Fibroblast of peridontal ligament (primary cell): ENCODE data around the gene KLK2.
A peak's percentile ranks its signal among the peaks of the same experiment; 100 is the strongest.
"Not testable (repeated sequence)": the region's sequence is repeated elsewhere in the genome, so short reads cannot be mapped to it uniquely, and the experiment has no call there.

Experiments
- DNase-seq: peaks from one replicate; pipeline ENCODE4 v3.0.0-alpha.2; 2010; ENCODE audit errors: extremely low read depth

Gene KLK2

DNA sequence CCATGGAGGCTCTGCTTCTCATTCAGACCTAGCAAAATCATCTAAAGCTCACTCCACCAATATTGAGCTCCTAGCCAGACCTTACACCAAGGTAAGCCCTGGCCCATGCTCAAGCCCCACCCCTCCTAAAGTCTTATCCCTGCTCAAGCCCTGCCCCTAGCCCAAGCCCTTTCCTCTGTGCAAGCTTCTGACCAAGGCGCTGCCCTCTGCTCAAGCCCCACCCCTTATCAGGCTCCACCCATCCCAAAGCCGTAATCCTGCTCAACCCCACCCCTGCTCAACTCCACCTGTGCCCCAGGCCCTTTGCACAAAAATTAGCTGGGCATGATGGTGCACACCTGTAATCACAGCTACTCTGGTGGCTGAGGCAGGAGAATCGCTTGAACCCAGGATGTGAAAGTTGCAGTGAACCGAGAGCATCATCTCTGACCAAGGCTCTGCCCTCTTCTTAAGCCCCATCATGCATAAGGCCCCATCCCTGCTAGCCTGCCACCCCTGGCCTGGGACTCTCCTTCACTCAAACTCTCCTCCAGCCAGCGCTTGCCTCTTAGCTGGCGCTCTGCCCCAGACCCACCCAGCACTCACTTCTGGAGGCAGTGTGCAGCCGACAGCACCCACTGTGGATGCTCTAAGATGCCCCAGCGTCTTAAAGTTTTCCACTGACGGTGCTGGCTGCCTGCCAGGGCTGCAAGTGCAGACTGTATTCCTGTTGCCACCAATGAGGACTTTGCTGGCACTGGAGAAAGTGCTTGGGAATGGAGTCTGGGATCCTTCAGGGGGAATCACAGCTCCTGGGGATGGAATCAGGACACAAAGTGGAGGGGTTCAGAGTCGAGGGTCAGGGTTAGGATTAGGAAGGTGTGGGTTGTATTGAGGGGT lies 21.5 kb downstream of the KLK2 start:
- DNase-seq: no peak

DNA sequence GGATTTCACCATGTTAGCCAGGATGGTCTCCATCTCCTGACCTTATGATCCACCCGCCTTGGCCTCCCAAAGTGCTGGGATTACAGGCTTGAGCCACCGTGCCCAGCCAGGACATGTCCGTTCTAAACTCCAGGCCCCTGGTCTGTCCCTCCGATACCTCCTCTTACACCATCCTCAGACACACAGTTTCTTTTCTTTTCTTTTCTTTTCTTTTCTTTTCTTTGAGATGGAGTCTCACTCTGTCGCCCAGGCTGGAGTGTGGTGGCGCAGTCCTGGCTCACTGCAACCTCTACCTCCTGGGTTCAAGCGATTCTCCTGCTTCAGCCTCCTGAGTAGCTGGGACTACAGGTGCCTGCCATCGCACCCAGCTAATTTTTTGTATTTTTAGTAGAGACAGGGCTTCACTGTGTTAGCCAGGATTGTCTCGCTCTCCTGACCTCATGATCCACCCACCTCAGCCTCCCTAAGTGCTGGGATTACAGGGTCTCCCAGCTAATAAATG lies 22.9 kb downstream of the KLK2 start:
- not testable (repeated sequence) for DNase-seq

DNA sequence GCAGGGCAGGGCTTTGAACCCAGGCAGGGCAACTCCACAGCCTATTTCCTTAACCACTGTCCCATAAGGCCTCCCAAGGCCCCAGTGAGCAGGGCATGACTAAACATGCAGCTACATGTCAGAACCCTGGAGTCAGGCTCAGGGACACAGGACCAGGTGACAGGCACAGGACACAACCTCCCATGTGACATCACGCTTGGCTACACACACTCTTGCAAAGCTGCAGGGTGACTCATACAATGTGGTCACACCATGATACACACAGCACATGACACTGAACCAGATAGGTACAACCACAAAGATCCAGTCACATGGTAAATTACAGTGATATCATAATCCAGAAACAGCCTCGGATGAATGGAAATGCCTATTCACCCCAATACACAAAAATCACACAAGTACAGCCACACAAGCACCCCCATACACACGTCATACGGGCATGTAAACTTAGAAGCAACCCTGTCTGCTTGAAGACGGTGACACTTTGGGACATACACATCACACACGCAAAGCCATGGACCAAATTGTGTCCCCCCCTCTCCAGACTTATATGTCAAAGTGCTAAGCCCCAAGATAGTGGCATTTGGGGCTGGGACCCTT lies 23.5 kb downstream of the KLK2 start:
- DNase-seq: no peak

DNA sequence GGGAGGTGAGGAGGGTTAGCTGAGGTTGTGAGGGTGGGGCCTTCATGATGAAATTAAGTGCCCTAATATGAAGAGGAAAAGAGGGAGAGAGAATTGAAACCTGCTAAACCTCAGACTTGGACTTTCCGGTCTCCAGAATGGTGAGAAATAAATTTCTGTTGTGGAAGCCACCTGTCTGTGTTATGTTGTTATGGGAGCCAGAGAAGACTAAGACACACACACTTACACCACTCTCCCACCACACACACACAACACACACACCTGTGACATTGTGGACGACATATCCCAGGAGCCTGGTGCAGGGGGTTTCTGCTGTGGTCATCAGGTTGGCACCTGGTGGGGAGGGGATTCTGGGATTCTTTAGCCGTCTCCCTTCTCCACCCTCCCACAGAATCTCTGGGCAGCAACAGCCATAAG lies 24.0 kb downstream of the KLK2 start:
- no peak for DNase-seq

DNA sequence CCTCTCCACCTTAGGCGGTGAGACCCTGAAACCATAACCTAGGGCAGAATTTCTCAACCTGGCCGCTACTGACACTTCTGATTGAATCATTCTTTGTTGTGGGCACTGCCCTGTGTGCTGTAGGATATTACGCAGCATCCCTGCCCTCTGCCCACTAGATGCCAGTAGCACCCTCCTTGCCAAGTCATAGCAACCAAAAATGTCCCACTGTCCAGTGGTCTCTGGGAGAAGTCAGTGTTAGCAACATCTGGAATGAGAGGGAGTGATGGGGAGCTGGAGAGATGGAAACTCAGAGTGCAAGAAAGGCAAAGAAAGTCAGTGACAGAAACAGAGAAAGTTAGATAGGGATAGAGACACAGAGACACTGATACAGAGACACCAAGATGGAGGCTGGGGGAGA lies 24.4 kb downstream of the KLK2 start:
- DNase-seq: no peak

DNA sequence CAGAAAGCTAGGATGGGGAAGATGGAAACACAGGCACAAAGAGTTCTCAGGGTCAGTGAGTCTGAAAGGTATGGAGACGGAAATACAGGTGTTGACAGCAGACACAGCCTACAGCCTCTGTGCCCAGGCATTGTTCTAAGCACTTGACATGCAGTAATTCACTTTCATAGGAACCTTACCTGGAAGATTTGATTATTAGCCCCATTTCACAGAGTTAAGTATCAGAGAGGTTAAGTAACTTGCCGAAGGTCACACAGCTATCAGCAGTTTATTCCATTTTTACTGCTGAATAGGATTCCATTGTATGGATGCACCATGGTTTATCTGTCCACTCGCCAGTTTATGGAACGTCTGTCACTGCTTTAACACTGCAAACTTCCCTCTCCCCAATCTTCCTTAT lies 24.8 kb downstream of the KLK2 start:
- no peak for DNase-seq

DNA sequence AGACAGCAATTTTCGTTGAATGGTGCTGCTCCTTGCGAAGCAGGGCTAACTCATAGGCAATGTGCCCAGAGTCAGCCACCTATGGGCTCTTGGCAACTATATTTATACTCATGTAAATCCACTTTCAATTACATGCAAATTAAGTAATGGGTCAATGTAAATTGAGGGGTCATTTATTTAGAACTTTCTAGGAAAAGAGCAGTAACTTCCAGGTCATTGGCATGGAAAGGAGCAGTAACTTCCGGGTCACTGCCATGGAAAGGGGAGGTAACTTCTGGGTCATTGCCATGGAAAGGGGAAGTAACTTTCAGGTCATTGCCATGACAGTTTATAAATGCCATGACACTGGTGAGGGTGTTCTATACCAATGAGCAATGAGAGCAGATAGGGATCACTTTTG lies 26.3 kb downstream of the KLK2 start:
- DNase-seq: no peak

DNA sequence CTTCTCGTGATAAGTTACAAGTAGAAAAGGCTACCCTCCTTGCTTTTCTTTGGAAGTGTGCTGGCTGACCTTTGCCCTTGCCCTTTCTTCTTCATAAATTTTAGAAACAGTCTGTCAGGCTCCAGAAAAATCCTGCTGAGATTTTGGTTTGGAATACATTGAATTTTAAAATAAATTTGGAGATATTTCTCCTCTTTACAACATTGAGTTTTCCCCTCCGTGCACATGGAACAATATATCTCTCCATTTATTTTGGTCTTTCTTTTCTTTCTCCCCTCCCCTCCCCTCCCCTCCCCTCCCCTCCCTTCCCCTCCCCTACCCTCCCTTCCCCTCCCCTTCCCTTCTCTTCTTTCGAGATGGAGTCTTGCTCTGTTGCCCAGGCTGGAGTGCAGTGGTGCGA lies 29.4 kb downstream of the KLK2 start:
- no peak for DNase-seq

DNA sequence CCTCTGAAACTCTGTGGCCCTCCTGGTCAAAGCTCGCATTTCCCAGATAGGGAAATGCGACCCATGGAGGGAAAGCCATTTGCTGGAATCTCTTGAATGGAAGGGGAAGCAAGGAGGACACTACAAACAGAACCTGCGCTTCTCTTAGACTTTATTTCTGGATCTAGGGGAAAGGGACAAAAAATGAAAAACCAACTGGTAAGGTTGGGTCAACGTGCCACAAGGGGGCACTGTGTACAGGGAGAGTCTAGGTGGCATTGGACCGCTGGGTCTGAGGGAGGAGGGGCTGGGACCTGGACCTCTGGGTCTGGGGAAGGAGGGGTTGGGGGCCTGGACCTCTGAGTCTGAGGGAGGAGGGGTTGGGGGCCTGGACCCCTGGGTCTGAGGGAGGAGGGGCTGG lies 33.0 kb downstream of the KLK2 start:
- no peak for DNase-seq

DNA sequence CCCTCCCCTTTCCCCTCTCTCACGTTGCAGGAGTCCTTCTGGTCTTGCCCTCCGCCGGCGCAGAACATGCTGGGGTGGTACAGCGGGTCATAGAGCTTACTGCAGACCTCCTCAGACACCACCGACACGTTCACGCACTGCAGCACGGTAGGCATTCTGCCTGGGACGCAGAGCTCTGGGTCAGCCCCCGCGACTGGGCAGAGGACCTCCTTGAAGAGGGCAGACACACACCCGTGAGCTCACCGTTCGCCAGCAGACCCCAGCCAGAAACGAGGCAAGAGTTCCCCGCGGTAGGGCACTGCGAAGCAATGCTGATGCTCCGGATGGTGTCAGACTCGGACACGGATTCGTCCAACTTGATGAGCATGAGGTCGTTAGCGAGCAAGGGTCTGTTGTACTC lies 35.1 kb downstream of the KLK2 start:
- DNase-seq: no peak

DNA sequence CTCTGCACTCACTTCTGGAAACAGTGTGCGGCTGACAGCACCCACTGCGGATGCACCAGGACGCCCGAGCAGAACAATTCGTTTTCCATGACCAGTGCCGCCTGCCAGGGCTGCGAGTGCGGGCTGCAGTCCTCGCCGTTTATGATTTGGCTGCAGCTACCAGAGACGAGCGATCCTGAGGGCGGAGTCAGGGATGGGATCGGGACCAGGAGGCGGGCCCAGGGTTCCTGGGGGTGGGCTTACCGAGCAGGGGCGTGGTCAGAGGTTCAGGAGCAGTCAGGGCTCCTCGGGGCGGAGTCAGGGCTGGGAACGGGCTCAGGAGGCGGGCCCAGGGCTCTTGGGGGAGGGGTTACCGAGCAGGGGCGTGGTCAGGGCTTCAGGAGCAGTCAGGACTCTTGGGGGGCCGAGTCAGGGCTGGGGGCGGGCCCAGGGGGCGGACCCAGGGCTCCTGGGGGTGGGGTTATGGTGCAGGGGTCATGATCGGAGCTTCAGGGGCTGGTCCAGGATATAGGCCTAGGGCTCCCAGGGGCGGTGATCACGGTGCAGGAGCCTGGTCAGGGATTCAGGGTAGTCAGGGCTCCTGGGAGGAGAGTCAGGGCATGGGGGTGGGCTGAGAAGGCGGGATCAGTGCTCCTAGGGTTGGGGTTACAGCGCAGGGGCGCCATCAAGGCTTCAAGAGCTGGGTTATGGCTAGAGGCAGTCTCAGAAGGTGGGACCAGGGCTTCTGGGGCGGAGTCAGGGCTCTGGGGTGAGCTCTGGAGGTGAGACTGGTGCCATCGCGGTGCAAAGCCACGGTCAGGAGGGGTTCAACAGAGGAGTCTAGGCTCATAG lies 36.2 kb downstream of the KLK2 start:
- no peak for DNase-seq

DNA sequence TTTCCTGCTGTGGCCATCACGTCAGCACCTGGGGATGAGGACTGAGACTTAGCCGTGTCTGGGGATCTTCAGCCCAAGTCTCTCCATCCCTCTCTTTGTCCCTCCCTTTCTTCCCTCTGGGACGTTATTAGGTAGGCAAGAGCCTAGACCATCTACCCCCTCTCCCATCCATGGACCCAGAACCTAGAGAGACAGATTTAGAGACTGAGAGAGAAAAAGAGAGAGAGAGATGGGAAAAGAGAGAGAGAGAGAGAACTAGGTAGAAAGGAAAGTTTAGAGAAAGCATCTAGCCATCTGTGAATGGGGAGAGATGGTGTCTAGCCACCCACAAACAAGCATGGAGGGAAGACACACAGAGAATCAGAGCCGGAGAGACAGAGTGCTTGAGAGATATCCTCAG lies 37.5 kb downstream of the KLK2 start:
- no peak for DNase-seq

DNA sequence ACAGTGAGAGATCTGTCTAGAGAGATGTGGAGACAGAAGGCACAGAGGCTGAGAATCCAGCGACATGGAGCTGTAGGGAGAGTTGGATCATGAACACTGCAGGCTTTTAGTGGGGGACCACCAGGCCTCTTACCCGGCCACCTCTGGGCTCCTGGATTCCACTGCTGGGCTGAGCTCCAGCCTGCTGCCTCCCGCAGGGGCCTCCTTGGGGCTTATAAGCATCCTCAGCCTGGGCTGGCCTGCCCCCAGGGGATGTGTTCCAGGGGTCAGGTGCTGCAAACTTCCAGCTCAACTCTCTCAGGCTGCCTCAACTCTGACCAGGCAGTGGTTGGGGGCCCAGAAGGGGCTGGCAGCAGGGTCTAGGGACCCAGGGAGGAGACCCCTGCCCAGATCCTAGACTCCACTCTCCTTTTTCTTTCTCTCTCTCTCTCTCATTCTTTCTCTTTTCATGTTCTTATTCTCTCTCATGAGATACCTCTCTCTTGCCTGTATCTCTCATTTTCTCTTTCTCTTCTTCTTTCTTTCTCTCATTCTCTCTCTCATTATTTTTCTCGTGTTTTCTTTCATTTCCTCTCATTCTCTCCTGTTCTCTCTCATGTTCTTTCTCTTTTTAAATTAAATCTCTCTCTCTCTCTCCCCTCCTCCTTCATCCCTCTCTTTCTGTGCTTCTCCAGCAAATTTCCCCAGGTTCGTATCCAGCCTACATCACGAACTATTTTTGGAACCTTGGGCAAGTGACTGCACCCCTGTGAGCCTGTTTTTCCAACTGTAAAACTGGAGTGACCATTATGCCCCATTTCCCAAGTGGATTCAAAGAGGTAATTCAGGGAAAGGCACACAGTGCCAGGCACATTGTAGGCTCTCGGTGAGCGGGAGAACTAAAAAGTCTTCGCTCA lies 38.2 kb downstream of the KLK2 start, which contains the start of gene KLK4:
Gene KLK4, minus strand, starts transcription at position 190 of the 896 bp plus-strand sequence. CDS start 657 bp downstream, outside the sequence.
- DNase-seq: no peak

DNA sequence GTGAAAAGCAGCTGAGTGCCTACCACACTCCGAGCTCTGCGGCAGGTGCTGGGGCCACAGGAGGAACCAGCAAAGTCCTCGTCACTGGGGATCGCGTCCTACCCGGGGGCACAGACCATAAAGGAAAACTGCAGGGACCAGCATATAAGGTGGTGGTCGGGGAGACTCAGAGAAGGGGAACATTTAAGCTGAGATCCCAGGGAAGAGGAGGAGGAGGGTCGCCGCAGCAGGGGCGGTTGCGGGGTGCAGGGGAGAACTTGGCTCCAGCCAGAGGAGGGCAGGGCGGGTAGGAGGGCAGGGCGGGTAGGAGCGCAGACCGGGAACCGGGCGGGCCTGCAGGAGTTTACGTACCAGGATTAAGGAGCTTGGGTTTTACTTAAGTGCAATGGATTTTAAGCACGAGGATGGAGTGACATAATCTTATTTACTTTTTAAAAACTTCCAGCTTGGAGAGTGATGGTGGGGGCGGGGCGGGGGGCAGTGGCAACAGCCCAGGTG lies 38.9 kb downstream of the KLK2 start:
- DNase-seq: no peak

DNA sequence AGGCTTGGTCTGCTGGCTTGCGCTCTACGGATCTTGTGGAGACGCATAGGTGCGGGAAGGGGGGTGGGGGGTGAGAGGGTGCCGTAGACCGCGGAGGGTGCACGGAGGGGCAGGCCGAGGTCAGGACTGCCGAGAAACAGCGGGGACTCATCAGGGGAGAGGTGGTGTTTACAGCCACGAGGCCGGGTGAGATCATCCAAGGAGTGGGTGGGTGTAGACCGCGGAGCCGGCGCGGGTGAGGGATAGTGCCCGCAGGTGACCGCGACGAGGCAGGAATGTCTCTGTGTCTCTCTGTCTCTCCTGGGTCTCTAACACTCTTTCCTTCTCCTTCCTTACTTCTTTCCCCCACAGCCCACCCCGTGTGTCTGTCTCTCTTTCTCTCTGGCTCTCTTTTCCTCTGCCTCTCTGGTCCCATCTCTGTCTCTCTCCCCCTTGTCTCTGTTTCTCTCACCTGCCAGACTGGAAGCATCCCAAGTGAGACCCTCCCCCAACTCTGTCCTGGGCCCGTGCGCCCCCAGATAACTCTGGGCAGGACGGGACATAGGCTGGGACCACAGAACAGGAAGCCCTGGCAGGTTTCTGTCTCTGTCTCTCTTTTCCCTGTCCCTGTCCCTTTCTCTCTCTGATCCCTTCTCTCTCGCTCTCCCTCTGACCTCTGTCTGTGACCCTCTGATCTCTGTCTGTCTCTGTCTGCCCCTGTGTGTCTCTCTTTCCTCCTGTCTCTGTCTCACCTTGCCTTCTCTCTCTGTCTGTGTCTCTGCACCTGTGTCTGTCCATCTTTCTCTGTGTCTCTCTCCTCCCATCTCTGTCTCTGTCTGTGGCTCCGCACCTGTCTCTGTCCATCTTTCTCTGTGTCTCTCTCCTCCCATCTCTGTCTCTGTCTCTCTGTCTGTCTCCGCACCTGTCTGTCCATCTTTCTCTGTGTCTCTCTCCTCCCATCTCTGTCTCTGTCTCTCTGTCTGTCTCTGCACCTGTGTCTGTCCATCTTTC lies 39.8 kb downstream of the KLK2 start:
- no peak for DNase-seq

DNA sequence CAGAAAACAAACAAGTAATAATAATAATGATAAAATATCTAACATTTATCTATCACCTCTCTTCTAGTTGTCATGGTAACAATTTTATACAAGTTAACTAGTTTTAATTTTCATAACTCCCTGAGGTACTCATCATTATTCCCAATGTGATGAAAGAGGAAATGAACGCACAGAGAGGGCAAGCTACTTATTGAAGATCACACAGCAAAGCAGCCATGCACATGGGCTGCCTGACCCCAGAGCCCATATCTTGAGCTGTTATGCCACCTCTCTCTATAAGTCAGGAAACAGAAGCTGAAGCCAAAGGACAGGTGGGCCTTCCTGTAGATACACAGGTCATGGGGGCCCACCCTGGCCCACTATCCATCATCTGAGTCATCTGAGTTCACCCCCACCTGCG lies 42.8 kb downstream of the KLK2 start:
- DNase-seq: no peak

DNA sequence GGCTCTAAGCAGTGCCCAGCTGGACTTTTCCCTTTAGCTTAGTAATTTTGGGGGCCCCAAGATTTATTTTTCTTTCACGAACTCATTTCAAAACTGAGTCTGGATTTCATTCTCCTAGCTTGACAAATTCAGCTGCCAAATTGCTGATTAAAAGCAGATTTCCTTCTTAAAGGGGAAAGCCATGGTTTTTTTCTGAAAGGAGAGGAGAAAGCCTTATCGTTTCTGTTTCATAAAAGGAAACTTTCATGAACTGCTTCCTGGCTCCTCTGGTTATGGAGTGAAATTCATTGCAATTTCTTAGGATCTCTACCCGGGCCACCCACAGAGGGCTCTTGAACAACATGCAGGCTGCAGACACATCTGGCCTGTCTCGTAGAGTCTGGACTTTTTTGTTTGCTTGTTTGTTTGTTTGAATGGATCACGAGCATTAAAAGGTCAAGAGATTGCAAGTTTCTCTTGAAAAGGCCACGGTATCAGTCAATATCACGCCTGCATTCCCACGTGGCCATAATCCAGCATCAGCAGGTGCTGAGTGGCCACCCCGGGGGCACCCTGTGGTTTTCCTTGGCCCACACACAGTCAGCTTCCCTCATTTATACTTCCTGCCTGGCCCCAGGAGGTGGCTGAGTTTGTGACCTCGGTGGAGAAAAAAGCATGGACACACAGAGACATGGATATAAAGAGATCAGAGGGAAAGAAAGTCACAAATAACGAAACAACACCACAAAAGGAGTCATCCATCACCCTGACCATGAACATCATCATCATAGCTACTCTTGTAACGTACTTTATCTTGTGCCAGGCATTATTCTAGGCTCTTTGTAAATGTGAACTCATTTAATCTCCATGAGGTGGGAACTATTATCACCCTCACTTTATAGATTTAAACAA lies 48.4 kb downstream of the KLK2 start:
- DNase-seq: peak; percentile 70

DNA sequence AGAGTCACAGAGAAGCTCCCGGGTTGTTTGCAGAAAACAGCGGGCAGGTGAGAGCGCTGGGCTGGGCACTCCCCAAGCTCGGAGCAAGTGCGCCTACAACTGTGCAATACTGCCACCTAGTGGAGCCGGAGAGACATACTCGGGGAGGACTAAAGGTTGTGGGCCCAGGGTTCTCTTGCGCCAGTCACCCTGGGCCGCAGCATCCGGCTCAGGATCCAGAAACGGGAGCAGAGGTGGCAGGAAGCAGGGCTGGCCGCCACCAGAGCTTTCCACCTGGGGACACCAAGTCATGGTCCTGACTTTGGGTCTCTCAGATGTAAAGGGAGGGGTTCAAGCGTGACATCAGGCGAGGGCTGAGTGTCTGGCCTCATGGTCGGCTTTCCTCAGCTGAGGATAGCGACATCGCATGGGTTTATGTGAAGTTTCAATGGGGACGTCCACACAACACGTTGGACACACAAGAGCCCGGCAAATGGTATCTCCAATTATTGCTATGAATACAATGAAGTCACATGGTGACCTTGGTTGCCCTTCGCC lies 49.1 kb downstream of the KLK2 start:
- peak; percentile 68 for DNase-seq
